ENCODE results near the gene SORBS1. TPM values are rescaled to one million over a fixed set of nuclear protein-coding genes. Genes with fewer than 3 reads are reported as not detected.
"Not testable (repeated sequence)": the region's sequence is repeated elsewhere in the genome, so short reads cannot be mapped to it uniquely, and the experiment has no call there.

The SORBS1 gene
- total RNA-seq, 1 donor from 2014 or later, result 5.1 TPM

- no peak overlapping the region for H3K9ac ChIP-seq (ENCODE audit: low read length)
- no peak overlapping the region for H3K4me2 ChIP-seq (ENCODE audit: low read length)
- TF ChIP-seq EZH2 (IDR thresholded peaks at IDR 0.05; ENCODE audit: insufficient read depth, low read length) (no peak), CTCF (IDR thresholded peaks at IDR 0.05; ENCODE audit: insufficient read depth, low read depth, low read length) (no peak)
- FAIRE-seq, result no peak
- H3K4me1 ChIP-seq (ENCODE audit: insufficient read depth, low read length), result no peaks in the 10 kb centered on the region
- Mint-ChIP-seq H3K4me1 (ENCODE audit: low read depth, unreplicated experiment) (peaks cover 12% of the 10 kb centered on the region), H3K36me3 (ENCODE audit: low read depth, unreplicated experiment) (no peaks in the 10 kb centered on the region), H3K27ac (ENCODE audit: unreplicated experiment) (no peak overlapping the region), H3K9me3 (ENCODE audit: unreplicated experiment) (peaks cover 1% of the 10 kb centered on the region), H3K4me3 (ENCODE audit: unreplicated experiment) (no peak overlapping the region), H3K27me3 (ENCODE audit: low read depth, unreplicated experiment) (no peaks in the 10 kb centered on the region)
- H3K4me3 ChIP-seq (ENCODE audit: insufficient read depth, low read depth, low read length), result no peak overlapping the region
- no peak for DNase-seq (ENCODE audit: low read depth)
- H3K27ac ChIP-seq (ENCODE audit: low read depth, low read length), result no peak overlapping the region
- H3K36me3 ChIP-seq (ENCODE audit: insufficient read depth, low read length), result no peaks in the 10 kb centered on the region
- H3K79me2 ChIP-seq (ENCODE audit: insufficient read depth, low read length), result no peaks in the 10 kb centered on the region
- no peaks in the 10 kb centered on the region for H3K9me3 ChIP-seq (ENCODE audit: insufficient read depth, low read depth, low read length)
- H4K20me1 ChIP-seq (ENCODE audit: insufficient read depth, low read length), result no peaks in the 10 kb centered on the region
- H2AFZ ChIP-seq (ENCODE audit: low read depth, low read length), result no peak overlapping the region
- no peaks in the 10 kb centered on the region for H3K27me3 ChIP-seq (ENCODE audit: insufficient read depth, low read length)
Measured at GRCh38 chr10:95472304-95473088, 88.7 kb downstream of the SORBS1 start.

GRCh38 chr10:95469676-95470075 lies 91.5 kb downstream of the SORBS1 start:
- Histone ChIP-seq H4K20me1 (ENCODE audit: insufficient read depth, low read length) (no peaks in the 10 kb centered on the region), H3K9me3 (ENCODE audit: insufficient read depth, low read depth, low read length) (no peaks in the 10 kb centered on the region), H3K9ac (ENCODE audit: low read length) (no peak overlapping the region), H2AFZ (ENCODE audit: low read depth, low read length) (no peak overlapping the region), H3K4me2 (ENCODE audit: low read length) (no peak overlapping the region), H3K79me2 (ENCODE audit: insufficient read depth, low read length) (no peaks in the 10 kb centered on the region), H3K27me3 (ENCODE audit: insufficient read depth, low read length) (no peaks in the 10 kb centered on the region), H3K36me3 (ENCODE audit: insufficient read depth, low read length) (no peaks in the 10 kb centered on the region), H3K4me3 (ENCODE audit: insufficient read depth, low read depth, low read length) (no peak overlapping the region), H3K4me1 (ENCODE audit: insufficient read depth, low read length) (peaks cover 4% of the 10 kb centered on the region), H3K27ac (ENCODE audit: low read depth, low read length) (no peak overlapping the region)
- peaks cover under 1% of the 10 kb centered on the region for H3K27me3 Mint-ChIP-seq (ENCODE audit: low read depth, unreplicated experiment)
- H3K27ac Mint-ChIP-seq (ENCODE audit: unreplicated experiment), result no peak overlapping the region
- TF ChIP-seq EZH2 (IDR thresholded peaks at IDR 0.05; ENCODE audit: insufficient read depth, low read length) (no peak), CTCF (IDR thresholded peaks at IDR 0.05; ENCODE audit: insufficient read depth, low read depth, low read length) (no peak)
- no peak for FAIRE-seq
- H3K4me1 Mint-ChIP-seq (ENCODE audit: low read depth, unreplicated experiment), result peaks cover 17% of the 10 kb centered on the region
- no peaks in the 10 kb centered on the region for H3K36me3 Mint-ChIP-seq (ENCODE audit: low read depth, unreplicated experiment)
- H3K4me3 Mint-ChIP-seq (ENCODE audit: unreplicated experiment), result no peak overlapping the region
- no peak for DNase-seq (ENCODE audit: low read depth)
- H3K9me3 Mint-ChIP-seq (ENCODE audit: unreplicated experiment), result peaks cover 1% of the 10 kb centered on the region

- Mint-ChIP-seq H3K4me3 (ENCODE audit: unreplicated experiment) (no peak overlapping the region), H3K27me3 (ENCODE audit: low read depth, unreplicated experiment) (peaks cover 2% of the 10 kb centered on the region), H3K4me1 (ENCODE audit: low read depth, unreplicated experiment) (peaks cover 15% of the 10 kb centered on the region), H3K36me3 (ENCODE audit: low read depth, unreplicated experiment) (no peaks in the 10 kb centered on the region), H3K27ac (ENCODE audit: unreplicated experiment) (no peak overlapping the region), H3K9me3 (ENCODE audit: unreplicated experiment) (peaks cover 1% of the 10 kb centered on the region)
- Histone ChIP-seq H3K4me3 (ENCODE audit: insufficient read depth, low read depth, low read length) (no peak overlapping the region), H3K9ac (ENCODE audit: low read length) (no peak overlapping the region), H2AFZ (ENCODE audit: low read depth, low read length) (no peak overlapping the region), H3K79me2 (ENCODE audit: insufficient read depth, low read length) (no peaks in the 10 kb centered on the region), H3K9me3 (ENCODE audit: insufficient read depth, low read depth, low read length) (no peaks in the 10 kb centered on the region), H3K27ac (ENCODE audit: low read depth, low read length) (no peak overlapping the region), H3K4me2 (ENCODE audit: low read length) (no peak overlapping the region), H3K27me3 (ENCODE audit: insufficient read depth, low read length) (no peaks in the 10 kb centered on the region), H3K4me1 (ENCODE audit: insufficient read depth, low read length) (peaks cover 4% of the 10 kb centered on the region), H4K20me1 (ENCODE audit: insufficient read depth, low read length) (no peaks in the 10 kb centered on the region), H3K36me3 (ENCODE audit: insufficient read depth, low read length) (no peaks in the 10 kb centered on the region)
- DNase-seq (ENCODE audit: low read depth) (no peak), FAIRE-seq (no peak)
- TF ChIP-seq EZH2 (IDR thresholded peaks at IDR 0.05; ENCODE audit: insufficient read depth, low read length) (no peak), CTCF (IDR thresholded peaks at IDR 0.05; ENCODE audit: insufficient read depth, low read depth, low read length) (no peak)
Measured at GRCh38 chr10:95469251-95469650, 91.9 kb downstream of the SORBS1 start.

- H3K4me1 ChIP-seq (ENCODE audit: insufficient read depth, low read length); H3K36me3 ChIP-seq (ENCODE audit: insufficient read depth, low read length); H3K4me3 Mint-ChIP-seq (ENCODE audit: unreplicated experiment); H3K27ac ChIP-seq (ENCODE audit: low read depth, low read length); H3K9ac ChIP-seq (ENCODE audit: low read length); H3K9me3 ChIP-seq (ENCODE audit: insufficient read depth, low read depth, low read length); H3K27me3 ChIP-seq (ENCODE audit: insufficient read depth, low read length); H3K79me2 ChIP-seq (ENCODE audit: insufficient read depth, low read length); H3K27me3 Mint-ChIP-seq (ENCODE audit: low read depth, unreplicated experiment); H3K4me2 ChIP-seq (ENCODE audit: low read length); H2AFZ ChIP-seq (ENCODE audit: low read depth, low read length); H4K20me1 ChIP-seq (ENCODE audit: insufficient read depth, low read length); H3K9me3 Mint-ChIP-seq (ENCODE audit: unreplicated experiment); H3K36me3 Mint-ChIP-seq (ENCODE audit: low read depth, unreplicated experiment); H3K4me3 ChIP-seq (ENCODE audit: insufficient read depth, low read depth, low read length); FAIRE-seq; DNase-seq (ENCODE audit: low read depth): not testable (repeated sequence)
- Mint-ChIP-seq H3K27ac (ENCODE audit: unreplicated experiment) (peak overlapping the region; percentile 28), H3K4me1 (ENCODE audit: low read depth, unreplicated experiment) (peaks cover 10% of the 10 kb centered on the region)
Measured at GRCh38 chr10:95467642-95468041, 93.5 kb downstream of the SORBS1 start.

Data from astrocyte (in vitro differentiated cells and primary cell).